HG02840 (cell line): ENCODE results near the gene MCM7.

Source experiments
- ATAC-seq: cut with Tn5 transposase; IDR thresholded peaks from one replicate; pipeline ENCODE4 v1.9.1; 2021; ENCODE audit warnings: mild to moderate bottlenecking, moderate library complexity, moderate number of reproducible peaks; ENCODE audit not compliant: unreplicated experiment, low FRiP score

The MCM7 gene

DNA sequence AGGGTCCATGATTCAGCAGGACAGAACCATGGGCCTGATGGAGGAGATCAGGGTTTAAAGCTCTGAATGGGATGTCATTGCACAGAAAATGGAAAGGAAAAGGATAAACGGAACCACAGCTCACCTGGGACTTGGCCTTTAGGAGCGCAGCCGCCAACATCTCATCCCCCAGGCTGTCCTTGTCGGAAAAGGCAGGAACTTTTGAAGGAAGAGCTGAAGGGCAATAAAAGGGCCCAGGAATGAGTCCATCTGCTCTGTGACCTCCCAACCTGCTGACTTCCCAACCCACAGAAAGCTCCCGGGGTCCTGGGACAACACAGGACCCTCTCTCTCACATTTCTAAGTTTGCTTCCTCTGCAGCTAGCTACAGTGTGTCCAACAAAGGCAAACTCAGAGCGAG lies 25.8 kb downstream of the MCM7 start:
- no peak for ATAC-seq

GRCh38 chr7:100074841-100075240 lies 26.4 kb downstream of the MCM7 start:
- ATAC-seq = no peak

- no peak for ATAC-seq
Measured at GRCh38 chr7:100072462-100072861, 28.7 kb downstream of the MCM7 start.

- ATAC-seq = no peak
Measured at GRCh38 chr7:100071018-100071723, 30.0 kb downstream of the MCM7 start.

GRCh38 chr7:100069991-100070390 lies 31.2 kb downstream of the MCM7 start:
- ATAC-seq = no peak

GRCh38 chr7:100066953-100067352 lies 34.2 kb downstream of the MCM7 start:
- ATAC-seq = no peak

GRCh38 chr7:100065452-100066186 lies 35.6 kb downstream of the MCM7 start:
- ATAC-seq = no peak

GRCh38 chr7:100064162-100064561 lies 37.0 kb downstream of the MCM7 start:
- no peak for ATAC-seq

DNA sequence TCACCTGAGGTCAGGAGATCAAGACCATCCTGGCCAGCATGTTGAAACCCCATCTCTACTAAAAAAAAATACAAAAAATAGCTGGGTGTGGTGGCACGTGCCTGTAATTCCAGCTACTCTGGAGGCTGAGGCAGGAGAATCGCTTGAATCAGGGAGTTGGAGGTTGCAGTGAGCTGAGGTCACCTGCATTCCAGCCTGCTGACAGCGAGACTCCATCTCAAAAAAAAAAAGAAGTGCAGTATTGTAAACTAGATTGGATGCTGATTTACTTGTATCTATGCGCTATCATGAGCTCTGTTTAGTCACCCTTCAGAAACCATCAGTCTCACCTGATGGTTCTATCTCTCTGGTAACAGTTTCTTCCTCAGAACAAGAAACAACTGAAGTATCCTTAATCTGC lies 37.8 kb downstream of the MCM7 start:
- ATAC-seq = no peak

DNA sequence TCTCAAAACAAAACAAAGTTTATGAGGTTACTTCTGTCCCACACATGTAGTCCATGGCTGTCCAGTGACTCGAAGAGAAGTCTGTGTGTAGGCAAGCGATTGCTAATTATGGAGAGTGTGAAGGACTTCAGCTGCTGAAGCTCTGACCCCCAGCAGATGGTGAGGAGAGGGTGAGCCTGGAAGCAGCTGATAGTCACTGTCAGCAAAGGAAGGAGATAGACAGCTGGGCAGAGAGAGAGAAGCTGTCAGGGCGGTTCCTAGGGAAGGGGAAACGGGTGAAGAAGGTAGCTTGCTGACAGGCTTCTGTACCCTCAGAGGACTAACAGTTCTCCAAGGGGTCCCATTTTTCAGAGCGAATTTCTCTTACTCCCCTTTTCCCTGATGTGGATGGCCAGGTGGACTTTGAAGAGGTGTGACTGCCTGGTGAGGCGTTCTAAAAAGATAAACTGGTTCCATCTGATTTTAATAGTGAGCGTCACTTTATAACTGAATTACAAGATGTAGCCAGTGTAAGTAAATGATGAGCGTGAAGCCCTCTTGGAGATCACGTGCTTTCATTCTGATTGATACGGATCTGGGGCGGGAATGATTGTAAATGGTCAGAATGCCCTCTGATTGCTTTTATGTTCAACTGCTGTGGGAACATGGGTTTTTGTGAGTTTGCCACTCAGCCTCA lies 39.5 kb downstream of the MCM7 start:
- no peak for ATAC-seq

- ATAC-seq = no peak
Measured at GRCh38 chr7:100059251-100059739, 41.9 kb downstream of the MCM7 start.

DNA sequence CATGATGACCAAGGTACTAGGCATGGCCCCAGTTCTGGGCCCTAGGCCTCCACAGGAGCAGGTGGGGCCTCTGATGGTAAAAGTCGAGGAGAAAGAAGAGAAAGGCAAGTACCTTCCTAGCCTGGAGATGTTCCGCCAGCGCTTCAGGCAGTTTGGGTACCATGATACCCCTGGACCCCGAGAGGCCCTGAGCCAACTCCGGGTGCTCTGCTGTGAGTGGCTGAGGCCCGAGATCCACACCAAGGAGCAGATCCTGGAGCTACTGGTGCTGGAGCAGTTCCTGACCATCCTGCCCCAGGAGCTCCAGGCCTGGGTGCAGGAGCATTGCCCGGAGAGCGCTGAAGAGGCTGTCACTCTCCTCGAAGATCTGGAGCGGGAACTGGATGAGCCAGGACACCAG lies 44.2 kb downstream of the MCM7 start:
- no peak for ATAC-seq

GRCh38 chr7:100053215-100053614 lies 48.0 kb downstream of the MCM7 start:
- ATAC-seq = no peak

DNA sequence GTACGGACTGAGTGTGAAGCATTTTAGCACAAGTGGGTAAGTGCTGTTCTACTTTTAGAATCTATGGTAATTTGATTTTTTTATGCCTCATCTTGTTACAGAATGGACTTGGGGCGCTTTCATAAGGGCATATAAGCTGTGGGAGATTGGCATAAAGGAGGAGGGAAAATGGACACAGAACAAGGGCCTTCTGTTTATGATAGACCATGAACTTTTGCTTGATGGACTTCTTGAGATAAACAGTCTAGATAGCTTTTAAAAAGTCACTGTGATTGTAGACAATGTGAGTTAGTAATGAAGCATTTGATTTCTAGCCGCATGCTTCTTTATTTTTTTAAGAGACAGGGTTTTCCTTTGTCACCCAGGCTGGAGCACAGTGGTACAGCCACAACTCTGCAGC lies 49.6 kb downstream of the MCM7 start:
- no peak for ATAC-seq

GRCh38 chr7:100049441-100050291 lies 51.5 kb downstream of the MCM7 start, which contains the start of gene ZSCAN21:
Gene ZSCAN21, plus strand, starts transcription at chr7:100049774. Its CDS starts 7,233 bp downstream, at chr7:100057007.
- ATAC-seq = peak; percentile 87

DNA sequence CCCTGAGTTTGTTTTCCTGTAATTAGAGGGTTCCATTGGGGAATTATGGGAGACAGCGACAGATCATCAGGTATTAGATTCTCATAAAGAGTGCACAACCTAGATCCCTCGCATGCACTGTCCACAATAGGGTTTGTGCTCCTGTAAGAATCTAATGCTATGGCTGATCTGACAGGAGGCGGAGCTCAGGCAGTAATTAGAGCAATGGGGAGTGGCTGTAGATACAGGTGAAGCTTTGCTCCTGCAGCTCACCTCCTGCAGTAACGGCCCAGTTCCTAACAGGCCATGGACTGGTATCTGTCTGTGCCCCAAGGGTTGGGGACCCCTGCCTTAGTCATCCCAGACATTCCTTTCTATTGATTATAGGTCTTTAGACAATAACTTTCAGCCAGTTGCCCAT lies 52.5 kb downstream of the MCM7 start:
- ATAC-seq = no peak

GRCh38 chr7:100044718-100045117 lies 56.5 kb downstream of the MCM7 start:
- ATAC-seq = no peak
